ENCODE measurements around the gene CEP135. TPM values are rescaled to one million over a fixed set of nuclear protein-coding genes. Genes with fewer than 3 reads are reported as not detected.

CEP135 gene
- total RNA-seq, 1 experiment from 2014 or later: 15.3 TPM

DNA sequence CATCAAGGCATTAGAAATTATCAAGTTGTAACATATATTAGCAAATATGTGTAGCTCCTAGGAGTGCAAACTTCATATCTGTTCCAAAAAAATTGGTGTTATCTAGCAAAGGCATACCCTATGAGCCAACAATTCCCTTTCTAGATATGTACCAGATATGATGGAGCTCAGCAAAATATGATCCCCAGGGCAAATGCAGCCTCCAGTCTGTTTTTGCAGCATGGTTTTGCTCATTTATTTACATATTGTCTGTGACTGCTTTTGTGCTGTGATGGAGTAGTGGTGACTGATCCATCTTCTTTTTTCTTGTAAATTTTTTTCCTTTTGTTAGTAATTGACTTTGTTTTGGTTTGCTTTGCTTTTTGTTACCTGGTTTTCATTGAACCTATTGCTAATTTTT, 41.0 kb downstream of the CEP135 start:
- TF ChIP-seq EZH2 (IDR thresholded peaks at IDR 0.05; ENCODE audit: borderline replicate concordance, low read depth, low read length, poor library complexity, severe bottlenecking) (no peak), CTCF (conservative IDR thresholded peaks at IDR 0.05; ENCODE audit: low read depth, low read length) (no peak)
- intact Hi-C loops (cut with micrococcal nuclease; ENCODE audit: unreplicated experiment): no loop called here
- Histone ChIP-seq H3K4me1 (ENCODE audit: insufficient read depth, low read length, poor library complexity, severe bottlenecking) (no peaks in the 10 kb centered on the region), H3K4me3 (ENCODE audit: low read depth, low read length, poor library complexity, severe bottlenecking) (no peak overlapping the region), H3K27me3 (replicated peaks; ENCODE audit: insufficient read depth, low read depth, low read length, poor library complexity) (no peaks in the 10 kb centered on the region), H3K36me3 (ENCODE audit: insufficient read depth, low read length, poor library complexity, severe bottlenecking) (peaks cover 4% of the 10 kb centered on the region), H3K9me3 (ENCODE audit: low read depth, low read length, poor library complexity, severe bottlenecking) (no peaks in the 10 kb centered on the region), H3K27ac (ENCODE audit: low read depth, low read length, poor library complexity, severe bottlenecking) (no peak overlapping the region)
- BruUV-seq (replicated peaks): no TSS peak
- no peak for DNase-seq (ENCODE audit: low spot score)
- ChIA-PET CTCF (no interaction called here), POLR2A (ENCODE audit: low non-redundant PET) (no interaction called here)

GRCh38 chr4:55993994-55994663, 45.4 kb downstream of the CEP135 start:
- BruUV-seq (replicated peaks): no TSS peak

DNA sequence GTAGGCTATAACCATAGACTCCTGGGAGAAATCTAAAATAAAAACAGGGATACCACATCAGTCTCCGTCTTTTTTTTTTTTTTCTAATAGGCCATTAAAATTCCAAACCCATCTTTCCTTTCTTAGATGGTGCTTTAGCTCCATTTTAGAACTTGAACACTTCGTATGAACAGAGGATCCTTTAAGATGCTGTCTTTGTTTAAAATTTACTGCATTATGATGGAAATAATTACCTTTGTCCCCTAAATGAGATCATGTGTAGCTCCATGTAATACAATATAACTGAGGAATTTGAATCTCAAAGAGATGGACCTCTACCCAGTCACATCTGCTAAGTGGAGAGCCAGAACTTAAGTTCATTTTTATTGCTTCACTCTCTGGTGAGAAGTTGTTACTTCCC, 47.9 kb downstream of the CEP135 start:
- Histone ChIP-seq H3K27me3 (replicated peaks; ENCODE audit: insufficient read depth, low read depth, low read length, poor library complexity) (no peaks in the 10 kb centered on the region), H3K4me3 (ENCODE audit: low read depth, low read length, poor library complexity, severe bottlenecking) (no peak overlapping the region), H3K4me1 (ENCODE audit: insufficient read depth, low read length, poor library complexity, severe bottlenecking) (no peaks in the 10 kb centered on the region), H3K27ac (ENCODE audit: low read depth, low read length, poor library complexity, severe bottlenecking) (no peak overlapping the region), H3K9me3 (ENCODE audit: low read depth, low read length, poor library complexity, severe bottlenecking) (no peaks in the 10 kb centered on the region), H3K36me3 (ENCODE audit: insufficient read depth, low read length, poor library complexity, severe bottlenecking) (peaks cover 3% of the 10 kb centered on the region)
- DNase-seq (ENCODE audit: low spot score): no peak
- no peak for TF ChIP-seq EZH2 (IDR thresholded peaks at IDR 0.05; ENCODE audit: borderline replicate concordance, low read depth, low read length, poor library complexity, severe bottlenecking)
- TF ChIP-seq CTCF (conservative IDR thresholded peaks at IDR 0.05; ENCODE audit: low read depth, low read length): no peak
- intact Hi-C loops (cut with micrococcal nuclease; ENCODE audit: unreplicated experiment): no loop called here
- POLR2A ChIA-PET (ENCODE audit: low non-redundant PET): no interaction called here
- BruUV-seq (replicated peaks): no TSS peak
- CTCF ChIA-PET: no interaction called here

More at GRCh38 chr4:55993994-55994663, 45.4 kb downstream of the CEP135 start:
- Histone ChIP-seq H3K9me3 (ENCODE audit: low read depth, low read length, poor library complexity, severe bottlenecking) (no peaks in the 10 kb centered on the region), H3K4me1 (ENCODE audit: insufficient read depth, low read length, poor library complexity, severe bottlenecking) (no peaks in the 10 kb centered on the region), H3K4me3 (ENCODE audit: low read depth, low read length, poor library complexity, severe bottlenecking) (no peak overlapping the region), H3K27me3 (replicated peaks; ENCODE audit: insufficient read depth, low read depth, low read length, poor library complexity) (no peaks in the 10 kb centered on the region), H3K27ac (ENCODE audit: low read depth, low read length, poor library complexity, severe bottlenecking) (no peak overlapping the region), H3K36me3 (ENCODE audit: insufficient read depth, low read length, poor library complexity, severe bottlenecking) (no peaks in the 10 kb centered on the region)
- POLR2A ChIA-PET (ENCODE audit: low non-redundant PET): no interaction called here
- no peak for DNase-seq (ENCODE audit: low spot score)
- CTCF ChIA-PET: no interaction called here
- TF ChIP-seq EZH2 (IDR thresholded peaks at IDR 0.05; ENCODE audit: borderline replicate concordance, low read depth, low read length, poor library complexity, severe bottlenecking): no peak
- TF ChIP-seq CTCF (conservative IDR thresholded peaks at IDR 0.05; ENCODE audit: low read depth, low read length): no peak
- intact Hi-C loops (cut with micrococcal nuclease; ENCODE audit: unreplicated experiment): no loop called here
